NCI-H2227 treated with DMSO at 0.1 percent for 48 hours (cell line): ENCODE measurements around the gene TOM1L1.

ENCODE experiments used
- DNase-seq: peaks from one replicate; lab custom pipeline; 2025; lab: John Stamatoyannopoulos, UW

TOM1L1 gene

DNA sequence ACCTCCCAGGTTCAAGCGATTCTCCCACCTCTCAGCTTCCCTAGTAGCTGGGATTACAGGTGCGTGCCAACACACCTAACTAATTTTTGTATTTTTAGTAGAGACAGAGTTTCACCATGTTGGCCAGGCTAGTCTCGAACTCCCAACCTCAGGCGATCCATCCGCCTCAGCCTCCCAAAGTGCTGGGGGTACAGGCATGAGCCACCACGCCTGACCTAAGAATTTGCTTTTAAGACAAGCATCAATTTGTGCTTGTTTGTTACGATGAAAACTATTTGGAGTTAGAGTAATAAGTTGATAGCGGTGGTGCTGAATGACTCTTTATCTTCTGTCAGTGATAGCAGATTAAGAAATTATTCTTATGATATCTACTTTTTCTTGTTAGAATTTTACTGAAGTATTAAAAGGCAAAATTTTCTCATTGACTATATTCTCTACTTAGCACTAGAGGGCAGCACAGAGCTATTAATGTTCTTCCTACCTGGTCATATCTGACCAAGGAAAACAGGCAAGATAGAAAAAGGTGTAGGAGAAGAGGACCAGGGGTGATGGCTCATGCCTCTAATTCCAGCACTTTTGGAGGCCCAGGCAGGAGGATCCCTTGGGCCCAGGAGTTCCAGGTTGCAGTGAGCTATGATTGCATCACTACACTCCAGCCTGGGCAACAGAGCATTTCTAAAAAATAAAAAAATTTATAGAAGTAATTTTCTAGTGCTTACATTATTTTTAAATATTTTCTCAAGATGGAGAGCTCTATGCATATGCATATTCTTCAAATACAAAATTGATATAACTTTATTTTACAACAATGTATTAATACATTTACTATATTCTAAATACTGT, 92.4 kb downstream of the TOM1L1 start:
- peak; percentile 78 for DNase-seq

DNA sequence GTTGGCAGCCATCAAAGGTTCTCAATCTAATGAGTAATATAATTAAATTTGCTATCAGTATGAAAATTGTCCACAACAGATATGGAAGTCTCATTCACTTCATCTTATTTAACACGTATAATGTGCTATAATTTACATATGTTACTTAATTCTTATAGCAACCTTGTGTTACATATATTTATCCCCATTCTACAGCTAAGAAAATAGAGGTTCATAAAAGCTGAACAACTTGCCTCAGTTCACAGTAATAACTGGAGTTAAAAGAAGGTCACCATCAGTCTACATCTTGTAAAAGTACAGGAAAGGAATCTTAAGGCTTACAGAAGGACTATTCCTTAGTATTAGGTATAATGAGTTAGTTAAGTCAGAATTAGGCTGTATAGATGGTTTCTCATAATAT, 95.8 kb downstream of the TOM1L1 start:
- DNase-seq, result no peak

DNA sequence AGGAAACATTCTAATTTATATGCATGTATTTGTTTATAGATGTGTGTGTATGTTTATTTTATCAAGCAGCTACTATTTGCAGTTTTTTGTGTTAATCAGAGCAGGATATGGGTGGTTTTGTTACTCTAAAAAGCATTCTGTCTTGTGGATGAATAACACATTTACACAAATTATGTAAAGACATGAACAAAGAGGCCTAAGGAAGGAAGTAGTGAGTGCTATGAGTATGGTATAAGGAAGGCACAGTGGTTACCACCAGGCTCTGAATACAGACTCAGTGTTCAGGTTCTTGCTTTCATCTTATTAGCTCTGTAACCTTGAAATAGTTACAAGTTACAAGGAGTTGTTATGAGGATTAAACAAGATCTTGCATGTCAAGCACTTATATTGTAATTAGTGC, 101.8 kb downstream of the TOM1L1 start:
- DNase-seq, result no peak

DNA sequence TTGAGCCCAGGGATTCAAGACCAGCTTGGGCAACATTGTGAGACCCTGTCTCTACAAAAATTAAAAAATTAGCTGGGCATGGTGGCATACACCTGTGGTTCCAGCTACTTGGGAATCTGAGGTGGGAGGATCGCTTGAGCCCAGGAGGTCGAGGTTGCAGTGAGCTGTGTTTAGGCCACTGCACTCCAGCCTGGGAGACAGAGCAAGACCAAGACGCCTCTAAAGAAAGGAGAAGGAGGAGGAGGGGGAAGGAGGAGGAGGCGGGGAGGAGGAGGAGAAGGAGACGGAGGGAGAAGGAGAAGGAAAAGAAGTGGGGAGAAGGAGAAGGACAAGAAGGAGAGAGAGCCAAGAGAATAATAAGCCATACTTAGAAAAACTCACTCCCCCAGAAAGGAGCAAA, 103.8 kb downstream of the TOM1L1 start:
- DNase-seq, result no peak

DNA sequence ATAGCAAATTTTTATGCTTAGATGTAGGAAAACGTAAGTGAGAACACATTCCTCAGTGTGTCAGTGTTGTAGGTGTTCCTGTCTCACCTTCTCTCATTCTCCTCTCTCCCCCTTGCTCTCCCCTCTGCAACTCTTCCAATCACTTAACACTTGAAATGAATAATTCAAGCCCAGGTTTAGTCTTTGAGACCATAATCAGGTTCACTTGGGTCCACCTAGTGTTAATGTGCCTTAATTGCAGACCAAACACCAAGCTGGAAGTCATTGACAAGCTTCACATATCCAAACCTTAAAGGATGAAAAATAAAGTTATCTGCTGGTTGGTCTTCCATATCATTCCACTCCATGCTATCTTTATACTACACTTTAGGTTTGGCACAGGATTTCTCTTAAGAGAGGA, 104.9 kb downstream of the TOM1L1 start:
- DNase-seq, result no peak
